Caco-2 (cell line): ENCODE measurements around the gene DLGAP4. TPM values are rescaled to one million over a fixed set of nuclear protein-coding genes. Genes with fewer than 3 reads are reported as not detected.

Experiments used
- BruUV-seq: library from RNA; stranded (reverse); fragments of 400-500 nt; replicated peaks from 2 replicates; lab custom pipeline; 2021; lab: Mats Ljungman, UMichigan
- CTCF ChIA-PET: fragments of 300-600 bp; sonication (Branson Sonifier 250); formaldehyde crosslinking; loops from one replicate; lab custom pipeline; 2022; ENCODE audit warnings: antibody characterized with exemption; lab: Charles Lee
- POLR2A ChIA-PET: fragments of 300-600 bp; sonication (Branson Sonifier 250); formaldehyde crosslinking; loops from one replicate; lab custom pipeline; 2022; ENCODE audit warnings: antibody characterized with exemption; lab: Charles Lee
- DNase-seq, 2 experiments: peaks; one replicate each; pipeline versions ENCODE4 v3.0.0 to v3.0.0-alpha.2; 2020 to 2022
- H3K27me3 ChIP-seq: replicated peaks from 2 replicates; pipeline ENCODE4 v1.6.0; 2011; ENCODE audit warnings: low read length; ENCODE audit not compliant: control insufficient read depth, insufficient read depth
- H3K36me3 ChIP-seq: 2 replicates; pipeline ENCODE4 v1.5.1; 2011; ENCODE audit warnings: low read length; ENCODE audit not compliant: control insufficient read depth, insufficient read depth
- H3K4me1 ChIP-seq: fragments of 250-450 bp; sonication (Bioruptor Pico); 2 replicates; pipeline ENCODE4 v1.5.1; 2020; ENCODE audit warnings: mild to moderate bottlenecking
- H3K4me3 ChIP-seq: 2 replicates; pipeline ENCODE4 v1.5.1; 2011; ENCODE audit warnings: low read depth, mild to moderate bottlenecking, control low read depth, low read length
- H3K9me3 ChIP-seq: fragments of 250-450 bp; sonication (Bioruptor Pico); 2 replicates; pipeline ENCODE4 v1.5.1; 2020; ENCODE audit warnings: mild to moderate bottlenecking, moderate library complexity
- H3K27ac Mint-ChIP-seq: one replicate; pipeline ENCODE4 v1.8.0; 2022; ENCODE audit warnings: mixed read lengths; ENCODE audit not compliant: unreplicated experiment
- H3K27me3 Mint-ChIP-seq: one replicate; pipeline ENCODE4 v1.8.0; 2022; ENCODE audit warnings: mixed read lengths; ENCODE audit not compliant: insufficient read depth, unreplicated experiment
- H3K36me3 Mint-ChIP-seq: one replicate; pipeline ENCODE4 v1.8.0; 2022; ENCODE audit warnings: mild to moderate bottlenecking, mixed read lengths; ENCODE audit not compliant: insufficient read depth, unreplicated experiment
- H3K4me1 Mint-ChIP-seq: one replicate; pipeline ENCODE4 v1.8.0; 2022; ENCODE audit warnings: low read depth, mixed read lengths; ENCODE audit not compliant: unreplicated experiment
- H3K4me3 Mint-ChIP-seq: one replicate; pipeline ENCODE4 v1.8.0; 2022; ENCODE audit warnings: mild to moderate bottlenecking, moderate library complexity, mixed read lengths; ENCODE audit not compliant: unreplicated experiment
- H3K9me3 Mint-ChIP-seq: one replicate; pipeline ENCODE4 v1.8.0; 2022; ENCODE audit warnings: mixed read lengths; ENCODE audit not compliant: unreplicated experiment
- CTCF ChIP-seq, 2 experiments: fragments of 200-600 bp in 1 of 2; IDR thresholded peaks; 1 replicate in 1 of 2; 2 replicates in 1 of 2; pipeline versions ENCODE4 v1.5.1 to v1.8.0; 2011 to 2022; ENCODE audit warnings: antibody characterized with exemption in 1 of 2, control low read depth in 1 of 2, inconsistent platforms in 1 of 2, low read depth in 1 of 2, low read length in 1 of 2, mild to moderate bottlenecking in 1 of 2, moderate library complexity in 1 of 2; ENCODE audit not compliant: insufficient read depth in 1 of 2, severe bottlenecking in 1 of 2, unreplicated experiment in 1 of 2
- intact Hi-C: fragments of 100-400 bp; cut with micrococcal nuclease; formaldehyde crosslinking; loops from one replicate; pipeline ENCODE4 v1.10.0; 2022; ENCODE audit not compliant: unreplicated experiment
- total RNA-seq: library from RNA; stranded (reverse); gene quantifications from 2 replicates; pipeline ENCODE4 v1.2.3, GENCODE V29; 2022

Gene DLGAP4
- total RNA-seq, 1 experiment from 2014 or later, result 122 TPM

GRCh38 chr20:36334281-36335205, 28.4 kb downstream of the DLGAP4 start:
- no peak overlapping the region for H3K4me3 Mint-ChIP-seq
- Histone ChIP-seq H3K9me3 (no peaks in the 10 kb centered on the region), H3K27me3 (peaks cover 3% of the 10 kb centered on the region), H3K36me3 (no peaks in the 10 kb centered on the region), H3K4me1 (no peaks in the 10 kb centered on the region; the same call in 1 of the 2 replicates), H3K4me3 (no peak overlapping the region)
- H3K9me3 Mint-ChIP-seq, result no peaks in the 10 kb centered on the region
- no peak for DNase-seq
- peaks cover 40% of the 10 kb centered on the region for H3K27me3 Mint-ChIP-seq
- BruUV-seq, result no TSS peak
- ChIA-PET POLR2A (no interaction called here), CTCF (no interaction called here)
- H3K4me1 Mint-ChIP-seq, result no peaks in the 10 kb centered on the region
- H3K36me3 Mint-ChIP-seq, result no peaks in the 10 kb centered on the region
- TF ChIP-seq CTCF (IDR thresholded peaks at IDR 0.05; ENCODE audit: insufficient read depth in 1 of 2, low read depth in 1 of 2, low read length in 1 of 2, severe bottlenecking in 1 of 2, unreplicated experiment in 1 of 2), result no peak
- intact Hi-C loops, result no loop called here
- H3K27ac Mint-ChIP-seq, result no peak overlapping the region

GRCh38 chr20:36335206-36335870, 29.2 kb downstream of the DLGAP4 start:
- POLR2A ChIA-PET, result no interaction called here
- intact Hi-C loops, result no loop called here
- Mint-ChIP-seq H3K27me3 (peaks cover 42% of the 10 kb centered on the region), H3K4me3 (no peak overlapping the region), H3K36me3 (no peaks in the 10 kb centered on the region), H3K27ac (no peak overlapping the region), H3K4me1 (no peaks in the 10 kb centered on the region), H3K9me3 (no peaks in the 10 kb centered on the region)
- H3K4me3 ChIP-seq, result no peak overlapping the region
- peaks cover 3% of the 10 kb centered on the region for H3K27me3 ChIP-seq
- DNase-seq, result no peak
- TF ChIP-seq CTCF (IDR thresholded peaks at IDR 0.05; ENCODE audit: insufficient read depth in 1 of 2, low read depth in 1 of 2, low read length in 1 of 2, severe bottlenecking in 1 of 2, unreplicated experiment in 1 of 2), result no peak
- no peaks in the 10 kb centered on the region for H3K4me1 ChIP-seq
- CTCF ChIA-PET, result no interaction called here
- H3K36me3 ChIP-seq, result no peaks in the 10 kb centered on the region
- H3K9me3 ChIP-seq, result no peaks in the 10 kb centered on the region
- no TSS peak for BruUV-seq

- Mint-ChIP-seq H3K4me1 (no peaks in the 10 kb centered on the region), H3K4me3 (no peak overlapping the region), H3K36me3 (no peaks in the 10 kb centered on the region), H3K27me3 (peaks cover 42% of the 10 kb centered on the region), H3K27ac (no peak overlapping the region), H3K9me3 (no peaks in the 10 kb centered on the region)
- no peak for TF ChIP-seq CTCF (IDR thresholded peaks at IDR 0.05; ENCODE audit: insufficient read depth in 1 of 2, low read depth in 1 of 2, low read length in 1 of 2, severe bottlenecking in 1 of 2, unreplicated experiment in 1 of 2)
- no peak for DNase-seq
- Histone ChIP-seq H3K27me3 (peaks cover 3% of the 10 kb centered on the region), H3K4me3 (no peak overlapping the region), H3K4me1 (no peaks in the 10 kb centered on the region), H3K36me3 (no peaks in the 10 kb centered on the region), H3K9me3 (no peaks in the 10 kb centered on the region)
- ChIA-PET POLR2A (no interaction called here), CTCF (no interaction called here)
- intact Hi-C loops, result no loop called here
- no TSS peak for BruUV-seq
Observed at GRCh38 chr20:36336204-36336603, 30.1 kb downstream of the DLGAP4 start.
